HG02763 (cell line): Measurements from ENCODE around the gene ASB7.

Experiments
- ATAC-seq: cut with Tn5 transposase; IDR thresholded peaks from one replicate; pipeline ENCODE4 v1.9.1; 2021; ENCODE audit warnings: mild to moderate bottlenecking, moderate library complexity; ENCODE audit not compliant: unreplicated experiment

The ASB7 gene

GRCh38 chr15:100596792-100597191 is 5.6 kb upstream of the ASB7 start:
- ATAC-seq, result peak; percentile 77

- ATAC-seq, result no peak
Measured at GRCh38 chr15:100597862-100598261, 4.5 kb upstream of the ASB7 start.

- no peak for ATAC-seq
Measured at GRCh38 chr15:100598655-100599054, 3.7 kb upstream of the ASB7 start.

GRCh38 chr15:100601163-100601562 is 1.2 kb upstream of the ASB7 start:
- no peak for ATAC-seq

GRCh38 chr15:100601617-100602063 is 749 bp upstream of the ASB7 start:
- ATAC-seq, result peak; percentile 3

GRCh38 chr15:100602823-100603393 is 519 bp downstream of the ASB7 start:
- ATAC-seq, result peak; percentile 31

GRCh38 chr15:100612539-100612938 is 10.2 kb downstream of the ASB7 start:
- ATAC-seq, result no peak

- ATAC-seq, result no peak
Measured at GRCh38 chr15:100613208-100613607, 10.8 kb downstream of the ASB7 start.

- ATAC-seq, result no peak
Measured at GRCh38 chr15:100614336-100614735, 11.9 kb downstream of the ASB7 start.

GRCh38 chr15:100614918-100615317 is 12.5 kb downstream of the ASB7 start:
- ATAC-seq, result no peak

- no peak for ATAC-seq
Measured at GRCh38 chr15:100615801-100616200, 13.4 kb downstream of the ASB7 start.

- ATAC-seq, result no peak
Measured at GRCh38 chr15:100616700-100617099, 14.3 kb downstream of the ASB7 start.

- ATAC-seq, result no peak
Measured at GRCh38 chr15:100623301-100623700, 20.9 kb downstream of the ASB7 start.

- ATAC-seq, result peak; percentile 75
Measured at GRCh38 chr15:100627789-100628395, 25.5 kb downstream of the ASB7 start.

- no peak for ATAC-seq
Measured at GRCh38 chr15:100628746-100629145, 26.4 kb downstream of the ASB7 start.

- no peak for ATAC-seq
Measured at GRCh38 chr15:100631831-100632230, 29.4 kb downstream of the ASB7 start.

GRCh38 chr15:100633763-100634075 is 31.3 kb downstream of the ASB7 start:
- no peak for ATAC-seq

- ATAC-seq, result no peak
Measured at GRCh38 chr15:100635406-100636071, 33.1 kb downstream of the ASB7 start.

GRCh38 chr15:100638177-100638730 is 35.9 kb downstream of the ASB7 start:
- ATAC-seq, result no peak

- ATAC-seq, result no peak
Measured at GRCh38 chr15:100642213-100642949, 40.0 kb downstream of the ASB7 start.

- no peak for ATAC-seq
Measured at GRCh38 chr15:100642950-100643338, 40.6 kb downstream of the ASB7 start.

GRCh38 chr15:100645671-100646070 is 43.3 kb downstream of the ASB7 start:
- no peak for ATAC-seq
